ENCODE data around the gene TMIE. TPM values are rescaled to one million over a fixed set of nuclear protein-coding genes. Genes with fewer than 3 reads are reported as not detected.
A peak's percentile ranks its signal among the peaks of the same experiment; 100 is the strongest.

Gene TMIE
- total RNA-seq, 1 experiment from 2014 or later = not detected

- Histone ChIP-seq H3K27me3 (replicated peaks) (no peaks in the 10 kb centered on the region), H3K4me1 (replicated peaks) (no peaks in the 10 kb centered on the region), H3K36me3 (no peaks in the 10 kb centered on the region), H3K9me3 (replicated peaks) (no peaks in the 10 kb centered on the region), H3K27ac (no peak overlapping the region), H3K4me3 (no peak overlapping the region)
- no peak for DNase-seq (ENCODE audit: low read depth in 1 of 2, low spot score in 2 of 2)
Measured at GRCh38 chr3:46685446-46685845, 15.7 kb upstream of the TMIE start.

DNA sequence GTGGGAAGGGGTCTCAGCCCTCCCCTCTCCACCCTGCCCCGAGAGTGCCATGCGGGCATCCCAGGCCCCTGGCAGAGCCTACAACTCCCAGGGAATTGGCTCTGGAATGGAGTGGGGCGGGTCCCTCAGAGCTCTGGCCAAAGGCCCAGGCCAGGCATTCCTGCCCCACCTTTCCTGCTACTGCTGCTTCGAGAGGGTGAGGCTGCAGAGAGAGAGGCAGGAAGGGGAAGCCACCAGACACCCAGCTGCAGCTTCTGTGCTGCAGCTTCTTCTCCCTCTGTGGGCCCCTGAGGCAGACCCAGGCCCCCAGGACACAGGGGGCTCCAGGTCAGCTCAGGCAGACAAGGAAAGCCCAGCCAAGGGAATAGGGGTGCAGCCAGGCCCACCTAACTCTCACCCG, 10.4 kb upstream of the TMIE start:
- H3K9me3 ChIP-seq (replicated peaks) = no peaks in the 10 kb centered on the region
- H3K4me3 ChIP-seq = no peak overlapping the region
- H3K36me3 ChIP-seq = no peaks in the 10 kb centered on the region
- no peaks in the 10 kb centered on the region for H3K27me3 ChIP-seq (replicated peaks)
- DNase-seq (ENCODE audit: low read depth in 1 of 2, low spot score in 2 of 2) = no peak
- no peak overlapping the region for H3K27ac ChIP-seq
- peaks cover 13% of the 10 kb centered on the region for H3K4me1 ChIP-seq (replicated peaks)

- Histone ChIP-seq H3K36me3 (no peaks in the 10 kb centered on the region), H3K4me1 (replicated peaks) (peaks cover 13% of the 10 kb centered on the region), H3K9me3 (replicated peaks) (no peaks in the 10 kb centered on the region), H3K27me3 (replicated peaks) (no peaks in the 10 kb centered on the region), H3K4me3 (no peak overlapping the region), H3K27ac (no peak overlapping the region)
- DNase-seq (ENCODE audit: low read depth in 1 of 2, low spot score in 2 of 2) = no peak
Measured at GRCh38 chr3:46692566-46692990, 8.6 kb upstream of the TMIE start.

- Histone ChIP-seq H3K27ac (no peak within 1 kb of the TSS), H3K36me3 (no peaks in the 10 kb centered on the region), H3K9me3 (replicated peaks) (no peaks in the 10 kb centered on the region), H3K4me3 (peak within 1 kb of the TSS; percentile 45), H3K4me1 (replicated peaks) (peaks cover 13% of the 10 kb centered on the region), H3K27me3 (replicated peaks) (no peaks in the 10 kb centered on the region)
- peak in 1 of 2 experiments; percentile 49 for DNase-seq (ENCODE audit: low read depth in 1 of 2, low spot score in 2 of 2)
Measured at GRCh38 chr3:46693038-46693891, 7.9 kb upstream of the TMIE start, which contains the start of gene ALS2CL. TSS of gene ALS2CL (minus strand) at chr3:46693679. CDS start at chr3:46689440, 4,239 bp downstream.

GRCh38 chr3:46693892-46694226, 7.3 kb upstream of the TMIE start:
- Histone ChIP-seq H3K9me3 (replicated peaks) (no peaks in the 10 kb centered on the region), H3K4me1 (replicated peaks) (peaks cover 13% of the 10 kb centered on the region), H3K4me3 (peak overlapping the region; percentile 45), H3K27ac (no peak overlapping the region), H3K36me3 (no peaks in the 10 kb centered on the region), H3K27me3 (replicated peaks) (no peaks in the 10 kb centered on the region)
- DNase-seq (ENCODE audit: low read depth in 1 of 2, low spot score in 2 of 2) = no peak

DNA sequence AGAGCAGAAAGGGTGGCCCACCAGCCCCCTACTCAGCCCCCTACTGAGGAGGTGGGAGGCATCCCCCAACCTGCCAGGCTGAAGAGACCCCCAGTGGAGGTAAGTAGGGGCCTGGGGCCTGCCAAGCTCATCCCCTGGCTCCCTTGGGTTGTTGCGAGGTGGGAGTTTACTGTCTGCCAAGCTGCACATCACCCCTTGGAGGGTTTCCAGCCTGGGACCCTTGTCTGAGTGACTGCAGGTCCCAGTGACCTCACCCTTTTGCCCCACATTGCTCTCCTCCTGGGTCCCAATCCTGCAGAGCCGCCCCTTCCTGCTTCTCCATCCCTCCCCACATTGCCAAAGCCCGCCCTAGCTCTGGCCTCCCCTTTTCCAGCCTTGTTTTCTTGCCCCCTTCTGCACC, 6.7 kb upstream of the TMIE start:
- no peak overlapping the region for H3K4me3 ChIP-seq
- peaks cover 13% of the 10 kb centered on the region for H3K4me1 ChIP-seq (replicated peaks)
- no peaks in the 10 kb centered on the region for H3K36me3 ChIP-seq
- H3K27ac ChIP-seq = no peak overlapping the region
- no peak for DNase-seq (ENCODE audit: low read depth in 1 of 2, low spot score in 2 of 2)
- H3K9me3 ChIP-seq (replicated peaks) = no peaks in the 10 kb centered on the region
- no peaks in the 10 kb centered on the region for H3K27me3 ChIP-seq (replicated peaks)

DNA sequence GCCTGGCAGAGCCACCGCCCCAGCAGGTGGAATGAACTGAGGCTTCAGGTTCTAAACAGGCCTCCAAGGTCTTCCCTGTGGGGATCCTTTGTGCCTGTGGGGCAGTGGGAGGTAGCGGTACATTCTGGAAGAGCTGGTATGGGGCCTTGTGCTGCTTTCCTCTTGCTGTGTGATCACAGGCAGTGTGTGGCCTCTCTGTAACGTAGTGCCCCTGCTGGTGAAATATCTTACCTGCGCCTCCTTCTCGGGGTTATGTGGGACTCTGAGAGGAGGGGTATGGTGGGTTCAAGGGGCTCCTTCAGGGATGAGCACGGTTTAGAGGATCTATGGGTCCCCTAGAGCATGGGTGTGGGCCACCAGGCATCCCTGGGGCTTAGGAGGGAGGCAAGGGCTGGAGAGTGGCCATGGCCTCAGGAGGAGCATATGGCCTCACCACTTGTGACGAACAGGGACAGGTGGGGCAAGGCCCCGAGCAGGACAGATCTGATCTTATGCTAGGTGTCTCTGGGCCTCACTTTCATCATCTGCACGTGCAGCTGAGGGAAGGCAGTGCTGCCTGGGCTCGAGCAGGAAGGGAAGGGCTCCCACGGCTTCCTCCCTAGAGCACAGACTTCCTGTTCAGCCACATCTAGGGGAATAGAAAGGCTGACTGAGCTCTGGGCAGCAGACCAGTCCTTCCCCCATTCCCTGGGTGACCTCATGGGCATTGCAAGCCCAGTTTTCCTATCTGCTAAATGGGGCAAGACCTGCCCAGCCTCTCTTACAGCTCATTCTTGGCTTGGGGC, 5.8 kb upstream of the TMIE start:
- Histone ChIP-seq H3K27ac (no peak overlapping the region), H3K27me3 (replicated peaks) (no peaks in the 10 kb centered on the region; the same call in 1 of the 2 replicates), H3K36me3 (no peaks in the 10 kb centered on the region), H3K4me3 (no peak overlapping the region), H3K9me3 (replicated peaks) (no peaks in the 10 kb centered on the region), H3K4me1 (replicated peaks) (peaks cover 13% of the 10 kb centered on the region)
- DNase-seq (ENCODE audit: low read depth in 1 of 2, low spot score in 2 of 2) = peak in 1 of 2 experiments; percentile 16

- Histone ChIP-seq H3K27me3 (replicated peaks) (peaks cover 5% of the 10 kb centered on the region), H3K27ac (no peak overlapping the region), H3K9me3 (replicated peaks) (no peaks in the 10 kb centered on the region), H3K4me1 (replicated peaks) (peaks cover 13% of the 10 kb centered on the region), H3K4me3 (no peak overlapping the region), H3K36me3 (no peaks in the 10 kb centered on the region)
- no peak for DNase-seq (ENCODE audit: low read depth in 1 of 2, low spot score in 2 of 2)
Measured at GRCh38 chr3:46695962-46696894, 5.0 kb upstream of the TMIE start.

DNA sequence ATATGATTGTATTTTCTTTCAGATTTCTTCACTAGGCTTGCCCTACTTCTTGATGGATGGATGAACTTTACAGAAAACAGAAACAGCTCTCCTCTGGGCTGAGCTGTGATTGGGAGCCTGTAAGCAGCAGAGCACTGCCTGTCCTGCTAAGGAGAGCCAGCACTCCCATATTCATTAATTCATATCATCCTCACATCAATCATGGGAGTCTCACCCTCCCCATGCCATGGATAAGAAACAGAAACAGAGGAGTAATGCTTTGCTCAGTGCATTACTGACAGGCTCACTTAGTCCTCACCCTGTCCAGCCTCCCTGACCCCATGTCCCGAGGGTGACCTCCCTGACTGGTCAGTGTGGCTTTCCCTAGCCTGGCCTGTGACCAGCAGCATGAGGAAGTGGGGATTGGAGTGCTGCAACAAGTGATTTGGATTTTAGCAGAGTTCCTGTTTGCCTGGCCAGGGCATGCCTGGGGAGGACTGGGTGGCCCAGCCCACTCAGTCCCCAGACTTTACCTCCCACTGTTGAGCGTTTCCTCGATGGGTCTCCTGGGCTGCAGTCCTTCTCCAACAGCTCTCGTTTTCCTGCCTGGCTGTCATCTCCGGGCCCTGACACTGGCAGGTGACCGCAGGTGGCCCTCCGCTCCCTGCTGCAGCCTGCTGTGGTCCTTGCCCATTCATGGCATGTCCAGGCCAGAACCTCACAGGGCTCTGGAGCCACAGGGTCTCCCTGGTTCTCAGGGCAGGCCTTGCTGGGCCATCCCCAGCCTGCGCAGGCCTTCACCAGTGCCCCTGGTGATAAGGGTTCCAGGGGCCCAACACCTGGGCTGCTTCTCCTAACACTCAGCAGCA, 1.3 kb upstream of the TMIE start:
- no peak for DNase-seq (ENCODE audit: low read depth in 1 of 2, low spot score in 2 of 2)
- no peaks in the 10 kb centered on the region for H3K4me1 ChIP-seq (replicated peaks)
- H3K27me3 ChIP-seq (replicated peaks) = peaks cover 12% of the 10 kb centered on the region
- H3K27ac ChIP-seq = no peak overlapping the region
- no peaks in the 10 kb centered on the region for H3K9me3 ChIP-seq (replicated peaks)
- H3K4me3 ChIP-seq = no peak overlapping the region
- H3K36me3 ChIP-seq = no peaks in the 10 kb centered on the region

DNA sequence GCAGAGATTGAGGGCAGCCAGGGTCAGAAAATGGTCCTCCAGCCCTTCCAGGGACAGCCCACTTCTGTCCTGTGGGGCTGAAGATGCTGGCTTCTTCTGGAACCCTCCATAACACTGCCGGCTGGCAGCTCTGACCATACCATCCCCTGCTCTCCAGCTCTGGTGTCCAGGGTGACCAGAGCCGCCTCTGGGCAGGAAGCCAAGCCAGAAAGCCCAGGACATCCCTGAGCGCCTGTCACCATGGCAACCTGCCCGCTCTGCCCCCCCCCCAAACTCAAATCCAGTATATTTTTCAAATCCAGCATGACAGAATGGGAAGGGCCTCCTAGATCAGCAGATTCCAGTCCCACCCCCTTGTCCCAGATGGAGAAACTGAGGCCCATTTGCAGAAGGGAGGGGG, 420 bp upstream of the TMIE start:
- Histone ChIP-seq H3K27me3 (replicated peaks) (peaks cover 12% of the 10 kb centered on the region), H3K36me3 (no peaks in the 10 kb centered on the region), H3K27ac (no peak overlapping the region), H3K4me3 (no peak overlapping the region), H3K4me1 (replicated peaks) (peaks cover under 1% of the 10 kb centered on the region), H3K9me3 (replicated peaks) (no peaks in the 10 kb centered on the region)
- no peak for DNase-seq (ENCODE audit: low read depth in 1 of 2, low spot score in 2 of 2)

GRCh38 chr3:46702246-46703012, 1.2 kb downstream of the TMIE start:
- no peaks in the 10 kb centered on the region for H3K36me3 ChIP-seq

GRCh38 chr3:46703013-46703520, 1.9 kb downstream of the TMIE start:
- H3K4me1 ChIP-seq (replicated peaks) = peaks cover 9% of the 10 kb centered on the region
- peaks cover 12% of the 10 kb centered on the region for H3K27me3 ChIP-seq (replicated peaks)
- H3K36me3 ChIP-seq = no peaks in the 10 kb centered on the region
- DNase-seq (ENCODE audit: low read depth in 1 of 2, low spot score in 2 of 2) = no peak
- no peaks in the 10 kb centered on the region for H3K9me3 ChIP-seq (replicated peaks)
- no peak overlapping the region for H3K27ac ChIP-seq
- H3K4me3 ChIP-seq = no peak overlapping the region

More at GRCh38 chr3:46702246-46703012, 1.2 kb downstream of the TMIE start:
- Histone ChIP-seq H3K27ac (no peak overlapping the region), H3K4me1 (replicated peaks) (peaks cover 9% of the 10 kb centered on the region), H3K9me3 (replicated peaks) (no peaks in the 10 kb centered on the region), H3K27me3 (replicated peaks) (peaks cover 12% of the 10 kb centered on the region), H3K4me3 (no peak overlapping the region)
- no peak for DNase-seq (ENCODE audit: low read depth in 1 of 2, low spot score in 2 of 2)

All from SJSA1 (cell line).